ENCODE data around the gene ASPHD2.

- TF ChIP-seq NFRKB (IDR thresholded peaks at IDR 0.05) (no peak), SP1 (IDR thresholded peaks at IDR 0.05) (no peak), FOXM1 (IDR thresholded peaks at IDR 0.05; ENCODE audit: borderline replicate concordance) (no peak), FOXK2 (IDR thresholded peaks at IDR 0.05) (no peak), L3MBTL2 (conservative IDR thresholded peaks at IDR 0.05) (no peak)
Observed at GRCh38 chr22:26430600-26430999, 1.5 kb downstream of the ASPHD2 start.
